ENCODE data around the gene ARMC2. TPM values are rescaled to one million over a fixed set of nuclear protein-coding genes. Genes with fewer than 3 reads are reported as not detected.

Gene ARMC2
- total RNA-seq, 2 donors from 2014 or later = 0.66 to 1.6 TPM

- Histone ChIP-seq H3K4me1 (no peaks in the 10 kb centered on the region), H3K27ac (no peak overlapping the region), H3K27me3 (no peaks in the 10 kb centered on the region), H3K36me3 (replicated peaks in 1 of 2; ENCODE audit: insufficient read depth in 1 of 2, low read depth in 2 of 2) (no peaks in the 10 kb centered on the region), H3K9me3 (no peaks in the 10 kb centered on the region), H3K4me3 (no peak overlapping the region)
- ATAC-seq (no peak), DNase-seq (no peak)
- WGBS, 2 donors = 84 to 89% methylated on average over 10 of the region's 10 CpGs
- TF ChIP-seq CTCF (IDR thresholded peaks at IDR 0.05) (no peak), POLR2A (IDR thresholded peaks at IDR 0.05) (no peak)
- intact Hi-C loops (cut with DNase I) = no loop called here
Measured at GRCh38 chr6:108958900-108959770, 110.9 kb downstream of the ARMC2 start.

- H3K4me3 ChIP-seq = no peak overlapping the region
- no peaks in the 10 kb centered on the region for H3K4me1 ChIP-seq
- intact Hi-C loops (cut with DNase I) = no loop called here
- peak; percentile 62 for ATAC-seq
- H3K27me3 ChIP-seq = no peaks in the 10 kb centered on the region
- no peak for TF ChIP-seq POLR2A (IDR thresholded peaks at IDR 0.05)
- no peaks in the 10 kb centered on the region for H3K36me3 ChIP-seq (replicated peaks in 1 of 2; ENCODE audit: insufficient read depth in 1 of 2, low read depth in 2 of 2)
- H3K9me3 ChIP-seq = no peaks in the 10 kb centered on the region
- H3K27ac ChIP-seq = no peak overlapping the region
- DNase-seq = peak in 1 of 4 donors; percentile 35
- WGBS, 2 donors = 83 to 90% methylated on average over 10 of the region's 10 CpGs
Measured at GRCh38 chr6:108959972-108960582, 111.9 kb downstream of the ARMC2 start.

GRCh38 chr6:108960601-108961000 is 112.4 kb downstream of the ARMC2 start:
- intact Hi-C loops (cut with DNase I) = no loop called here
- DNase-seq = no peak

GRCh38 chr6:108961077-108961476 is 112.9 kb downstream of the ARMC2 start:
- TF ChIP-seq CTCF (IDR thresholded peaks at IDR 0.05) (no peak), POLR2A (IDR thresholded peaks at IDR 0.05) (no peak)
- intact Hi-C loops (cut with DNase I) = no loop called here
- Histone ChIP-seq H3K36me3 (replicated peaks in 1 of 2; ENCODE audit: insufficient read depth in 1 of 2, low read depth in 2 of 2) (no peaks in the 10 kb centered on the region), H3K27ac (no peak overlapping the region), H3K9me3 (no peaks in the 10 kb centered on the region), H3K4me1 (no peaks in the 10 kb centered on the region), H3K4me3 (no peak overlapping the region), H3K27me3 (no peaks in the 10 kb centered on the region)
- DNase-seq (no peak), ATAC-seq (no peak)
- 95 to 99% methylated on average over 14 of the region's 14 CpGs for WGBS, 2 donors

More at GRCh38 chr6:108960601-108961000, 112.4 kb downstream of the ARMC2 start:
- H3K27ac ChIP-seq = no peak overlapping the region
- WGBS, 2 donors = 76 to 88% methylated on average over 7 of the region's 7 CpGs
- no peak overlapping the region for H3K4me3 ChIP-seq
- H3K9me3 ChIP-seq = no peaks in the 10 kb centered on the region
- ATAC-seq = peak; percentile 27
- no peaks in the 10 kb centered on the region for H3K4me1 ChIP-seq
- TF ChIP-seq POLR2A (IDR thresholded peaks at IDR 0.05) (no peak), CTCF (IDR thresholded peaks at IDR 0.05) (no peak)
- H3K36me3 ChIP-seq (replicated peaks in 1 of 2; ENCODE audit: insufficient read depth in 1 of 2, low read depth in 2 of 2) = no peaks in the 10 kb centered on the region
- no peaks in the 10 kb centered on the region for H3K27me3 ChIP-seq

- H3K4me1 ChIP-seq = no peaks in the 10 kb centered on the region
- intact Hi-C loops (cut with DNase I) = no loop called here
- H3K4me3 ChIP-seq = no peak overlapping the region
- TF ChIP-seq POLR2A (IDR thresholded peaks at IDR 0.05) = no peak
- WGBS, 2 donors = 86 to 88% methylated on average over 6 of the region's 6 CpGs
- no peak for ATAC-seq
- no peaks in the 10 kb centered on the region for H3K27me3 ChIP-seq
- H3K27ac ChIP-seq = no peak overlapping the region
- no peak for DNase-seq
- H3K9me3 ChIP-seq = no peaks in the 10 kb centered on the region
- no peaks in the 10 kb centered on the region for H3K36me3 ChIP-seq (replicated peaks in 1 of 2; ENCODE audit: insufficient read depth in 1 of 2, low read depth in 2 of 2)
Measured at GRCh38 chr6:108961985-108962384, 113.8 kb downstream of the ARMC2 start.
